Stimulated activated CD8-positive, alpha-beta memory T cell treated with anti-CD3 and anti-CD28 coated beads, Interleukin-4, amount 100 ng/mL, for 24 hours (primary cell): ENCODE data around the gene SLC22A8.
"Not testable (repeated sequence)": the region's sequence is repeated elsewhere in the genome, so short reads cannot be mapped to it uniquely, and the experiment has no call there.

Experiments used
- DNase-seq: peaks from one replicate; pipeline ENCODE4 v3.0.0-alpha.2; 2020; ENCODE audit warnings: low read depth

SLC22A8 gene

GRCh38 chr11:62988276-62988675, 27.4 kb downstream of the SLC22A8 start:
- DNase-seq: no peak

- DNase-seq: no peak
Observed at GRCh38 chr11:62985041-62985750, 30.4 kb downstream of the SLC22A8 start.

GRCh38 chr11:62984451-62984991, 31.1 kb downstream of the SLC22A8 start, which contains the start of gene SLC22A6:
TSS of gene SLC22A6 (minus strand) at chr11:62984967. CDS start at chr11:62984690, 277 bp downstream.
- DNase-seq: no peak

GRCh38 chr11:62983536-62984199, 32.0 kb downstream of the SLC22A8 start:
- DNase-seq: no peak

GRCh38 chr11:62981743-62982142, 33.9 kb downstream of the SLC22A8 start:
- DNase-seq: no peak

- DNase-seq: no peak
Observed at GRCh38 chr11:62980133-62980760, 35.4 kb downstream of the SLC22A8 start.

GRCh38 chr11:62976109-62976508, 39.5 kb downstream of the SLC22A8 start:
- no peak for DNase-seq

GRCh38 chr11:62974848-62975522, 40.7 kb downstream of the SLC22A8 start:
- DNase-seq: no peak

- no peak for DNase-seq
Observed at GRCh38 chr11:62965574-62965973, 50.1 kb downstream of the SLC22A8 start.

GRCh38 chr11:62962391-62962790, 53.2 kb downstream of the SLC22A8 start:
- DNase-seq: no peak

GRCh38 chr11:62961017-62961570, 54.5 kb downstream of the SLC22A8 start:
- no peak for DNase-seq

- DNase-seq: no peak
Observed at GRCh38 chr11:62959422-62959980, 56.1 kb downstream of the SLC22A8 start.

- no peak for DNase-seq
Observed at GRCh38 chr11:62958547-62959421, 56.9 kb downstream of the SLC22A8 start.

GRCh38 chr11:62957147-62957546, 58.5 kb downstream of the SLC22A8 start:
- no peak for DNase-seq

GRCh38 chr11:62954478-62954877, 61.2 kb downstream of the SLC22A8 start:
- no peak for DNase-seq

- DNase-seq: no peak
Observed at GRCh38 chr11:62953811-62954210, 61.8 kb downstream of the SLC22A8 start.

- no peak for DNase-seq
Observed at GRCh38 chr11:62948765-62949320, 66.8 kb downstream of the SLC22A8 start.

- not testable (repeated sequence) for DNase-seq
Observed at GRCh38 chr11:62945538-62945937, 70.1 kb downstream of the SLC22A8 start.
